HepG2 (cell line): ENCODE results near the gene PDK3. TPM values are rescaled to one million over a fixed set of nuclear protein-coding genes. Genes with fewer than 3 reads are reported as not detected.

Source experiments
- ATAC-seq: fragments of 200-7000 bp; cut with Tn5 transposase; 3 replicates; pipeline ENCODE4 v1.9.1; 2020; ENCODE audit warnings: mild to moderate bottlenecking, moderate library complexity
- BruUV-seq: library from RNA; stranded (reverse); fragments of 400-500 nt; replicated peaks from 2 replicates; lab custom pipeline; 2021; lab: Mats Ljungman, UMichigan
- CTCF ChIA-PET: fragments of 300-600 bp; formaldehyde crosslinking; extraction: SDS; loops from one replicate; lab custom pipeline; 2021; ENCODE audit warnings: low total read pairs, inconsistent platforms, low intra/inter-chr PET ratio; lab: Yijun Ruan, JAX
- POLR2A ChIA-PET: fragments of 350-600 bp; sonication (Branson Sonifier 250); formaldehyde crosslinking; loops from one replicate; lab custom pipeline; 2020; ENCODE audit warnings: antibody characterized with exemption, inconsistent platforms; lab: Yijun Ruan, JAX
- DNase-seq: peaks from one replicate; pipeline ENCODE4 v3.0.0-alpha.2; 2015; ENCODE audit warnings: low spot score
- FAIRE-seq: peaks from 3 replicates; lab custom pipeline; 2011; peaks lifted over from hg19 to GRCh38; lab: Jason Lieb, UNC
- H2AFZ ChIP-seq: one replicate; pipeline ENCODE4 v1.6.1; 2011; ENCODE audit warnings: low read length, inconsistent platforms
- H3K27ac ChIP-seq: fragments of 300-600 bp; 3 replicates; pipeline ENCODE4 v1.8.0; 2011; ENCODE audit warnings: mixed run types, mild to moderate bottlenecking, mixed read lengths, low read length, inconsistent platforms; ENCODE audit not compliant: insufficient read depth; ENCODE audit errors: extremely low read length
- H3K27me3 ChIP-seq, 2 experiments: fragments of 200-600 bp in 1 of 2; 2 replicates in 1 of 2; 3 replicates in 1 of 2; pipeline versions ENCODE4 v1.6.0 to v1.8.0; 2011; ENCODE audit warnings: low read length in 2 of 2, mild to moderate bottlenecking in 2 of 2, moderate library complexity in 2 of 2, inconsistent platforms in 1 of 2; ENCODE audit not compliant: insufficient read depth in 2 of 2, control insufficient read depth in 1 of 2
- H3K36me3 ChIP-seq, 2 experiments: fragments of 200-600 bp in 1 of 2; replicated peaks in 1 of 2; 2 replicates in 1 of 2; 3 replicates in 1 of 2; pipeline versions ENCODE4 v1.5.1 to v1.8.0; 2011; ENCODE audit warnings: low read length in 2 of 2, inconsistent platforms in 1 of 2; ENCODE audit not compliant: insufficient read depth in 2 of 2, control insufficient read depth in 1 of 2
- H3K4me1 ChIP-seq: 2 replicates; pipeline ENCODE4 v1.5.1; 2012; ENCODE audit warnings: low read length, inconsistent platforms; ENCODE audit not compliant: insufficient read depth
- H3K4me2 ChIP-seq: 2 replicates; pipeline ENCODE4 v1.6.0; 2011; ENCODE audit warnings: low read depth, low read length, inconsistent platforms
- H3K4me3 ChIP-seq, 3 experiments: fragments of 200-600 bp in 1 of 3; sonication (generic), shearing (Covaris generic) in 1 of 3; replicated peaks in 1 of 3; 2 replicates each; pipeline ENCODE4 v1.5.1; 2011 to 2016; ENCODE audit warnings: low read length in 3 of 3, inconsistent platforms in 2 of 3, low read depth in 2 of 3, mild to moderate bottlenecking in 2 of 3, control low read depth in 1 of 3, mixed read lengths in 1 of 3; ENCODE audit not compliant: insufficient read depth in 1 of 3
- H3K79me2 ChIP-seq: one replicate; pipeline ENCODE4 v1.6.1; 2011; ENCODE audit warnings: low read length, inconsistent platforms; ENCODE audit not compliant: insufficient read depth
- H3K9ac ChIP-seq: 2 replicates; pipeline ENCODE4 v1.6.0; 2011; ENCODE audit warnings: mild to moderate bottlenecking, low read depth, low read length, inconsistent platforms; ENCODE audit not compliant: insufficient read depth
- H3K9me3 ChIP-seq: 2 replicates; pipeline ENCODE4 v1.5.1; 2012; ENCODE audit warnings: mild to moderate bottlenecking, low read length
- H4K20me1 ChIP-seq: 2 replicates; pipeline ENCODE4 v1.6.0; 2011; ENCODE audit warnings: inconsistent platforms, mild to moderate bottlenecking, low read length, moderate library complexity; ENCODE audit not compliant: insufficient read depth
- AKAP8 ChIP-seq: sonication (generic); formaldehyde crosslinking; IDR thresholded peaks from 2 replicates; pipeline ENCODE4 v1.5.1; 2020; ENCODE audit warnings: mild to moderate bottlenecking, missing genetic modification reagents
- AKNA ChIP-seq: sonication (generic); formaldehyde crosslinking; IDR thresholded peaks from 2 replicates; pipeline ENCODE4 v1.4.0; 2020; ENCODE audit warnings: missing genetic modification reagents, borderline replicate concordance
- HMGA1 ChIP-seq: sonication (generic); formaldehyde crosslinking; conservative IDR thresholded peaks from 2 replicates; pipeline ENCODE4 v1.4.0; 2020; ENCODE audit warnings: missing genetic modification reagents
- IRX3 ChIP-seq: sonication (generic); formaldehyde crosslinking; IDR thresholded peaks from 2 replicates; pipeline ENCODE4 v1.8.1; 2023; ENCODE audit warnings: mild to moderate bottlenecking, low read depth, missing genetic modification reagents, borderline replicate concordance
- KMT2B ChIP-seq: IDR thresholded peaks from 2 replicates; pipeline ENCODE4 v1.6.1; 2016; ENCODE audit warnings: missing genetic modification reagents, missing compliant biosample characterization
- MAFG ChIP-seq: sonication (generic); formaldehyde crosslinking; IDR thresholded peaks from 2 replicates; pipeline ENCODE4 v1.5.1; 2020; ENCODE audit warnings: mild to moderate bottlenecking, missing genetic modification reagents
- SMYD3 ChIP-seq: sonication (generic); formaldehyde crosslinking; IDR thresholded peaks from 2 replicates; pipeline ENCODE4 v1.8.1; 2023; ENCODE audit warnings: mild to moderate bottlenecking, missing genetic modification reagents
- ZNF12 ChIP-seq: sonication (generic); formaldehyde crosslinking; IDR thresholded peaks from 2 replicates; pipeline ENCODE4 v1.5.0; 2020; ENCODE audit warnings: missing genetic modification reagents
- ZNF138 ChIP-seq: sonication (generic); formaldehyde crosslinking; IDR thresholded peaks from 2 replicates; pipeline ENCODE4 v1.5.0; 2020; ENCODE audit warnings: mild to moderate bottlenecking, low read depth, missing genetic modification reagents
- ZNF205 ChIP-seq: IDR thresholded peaks from 2 replicates; pipeline ENCODE4 v1.6.1; 2018; ENCODE audit warnings: missing biosample characterization, missing genetic modification reagents
- ZNF670 ChIP-seq: sonication (generic); formaldehyde crosslinking; IDR thresholded peaks from 2 replicates; pipeline ENCODE4 v1.8.0; 2022; ENCODE audit warnings: mild to moderate bottlenecking, missing genetic modification reagents, borderline replicate concordance
- WGBS: methylation state at CpG from one replicate; pipeline ENCODE4 v1.1.6; 2017; ENCODE audit warnings: low lambda C conversion rate; 5-methylcytosine and 5-hydroxymethylcytosine counted together
- in situ Hi-C: cut with HindIII; loops from 2 replicates; pipeline ENCODE4 v1.10.0; 2017; ENCODE audit warnings: low pct_unique_long_range_greater_than_20kb; ENCODE audit not compliant: extremely low pct_ligation_motif_present
- intact Hi-C: fragments of 100-400 bp; cut with micrococcal nuclease; formaldehyde crosslinking; loops from one replicate; pipeline ENCODE4 v1.10.0; 2022; ENCODE audit not compliant: unreplicated experiment
- polyA plus RNA-seq, 8 experiments: library from polyadenylated mRNA; depleted of rRNA in 3 of 8; stranded (reverse) in 7 of 8; unstranded in 1 of 8; fragments of >200 nt; fragmentation: Illumina TruSeq in 4 of 8; extraction: Trizol in 4 of 8; gene quantifications; 2 replicates each; pipeline versions ENCODE4 v1.2.1 to v1.2.3, GENCODE V29; 2011 to 2016; ENCODE audit warnings: low read depth in 4 of 8, missing spikeins in 1 of 8, mixed read lengths in 1 of 8; ENCODE audit not compliant: insufficient read depth in 1 of 8
- total RNA-seq, 5 experiments: library from RNA; depleted of rRNA; stranded (reverse); fragments of >200 nt; fragmentation: Illumina TruSeq; extraction: Trizol; gene quantifications; 2 replicates each; pipeline ENCODE4 v1.2.3, GENCODE V29; 2016; ENCODE audit warnings: low read depth in 1 of 5
- TF ChIP-seq, protein P1 (sequence below): sonication (generic); formaldehyde crosslinking; IDR thresholded peaks from 2 replicates; pipeline ENCODE4 v1.4.0; 2020; ENCODE audit warnings: missing genetic modification reagents, borderline replicate concordance

Gene PDK3
- total and polyA plus RNA-seq, 2 of the 13 experiments (the other 11 are each of a cell fraction or from before 2014, with no cell fraction given) = 9.1 to 10.5 TPM

GRCh38 chrX:24550166-24550565, 85.1 kb downstream of the PDK3 start:
- H3K4me1 ChIP-seq = no peaks in the 10 kb centered on the region
- no peaks in the 10 kb centered on the region for H3K36me3 ChIP-seq
- H3K27me3 ChIP-seq = no peaks in the 10 kb centered on the region
- H2AFZ ChIP-seq = no peak overlapping the region
- H3K9me3 ChIP-seq = no peaks in the 10 kb centered on the region
- no peak overlapping the region for H3K4me2 ChIP-seq
- BruUV-seq = no TSS peak
- no peaks in the 10 kb centered on the region for H3K79me2 ChIP-seq
- in situ Hi-C loops = no loop called here
- ATAC-seq = no peak
- TF ChIP-seq MAFG (CRISPR knock-in tag) (no peak), IRX3 (CRISPR knock-in tag) (no peak), HMGA1 (no peak), AKNA (CRISPR knock-in tag) (no peak), ZNF12 (no peak), SMYD3 (CRISPR knock-in tag) (no peak), ZNF205 (no peak), ZNF138 (CRISPR knock-in tag) (no peak), KMT2B (CRISPR knock-in tag) (no peak), ZNF670 (CRISPR knock-in tag) (no peak), AKAP8 (no peak)
- TF ChIP-seq, protein P1, sequence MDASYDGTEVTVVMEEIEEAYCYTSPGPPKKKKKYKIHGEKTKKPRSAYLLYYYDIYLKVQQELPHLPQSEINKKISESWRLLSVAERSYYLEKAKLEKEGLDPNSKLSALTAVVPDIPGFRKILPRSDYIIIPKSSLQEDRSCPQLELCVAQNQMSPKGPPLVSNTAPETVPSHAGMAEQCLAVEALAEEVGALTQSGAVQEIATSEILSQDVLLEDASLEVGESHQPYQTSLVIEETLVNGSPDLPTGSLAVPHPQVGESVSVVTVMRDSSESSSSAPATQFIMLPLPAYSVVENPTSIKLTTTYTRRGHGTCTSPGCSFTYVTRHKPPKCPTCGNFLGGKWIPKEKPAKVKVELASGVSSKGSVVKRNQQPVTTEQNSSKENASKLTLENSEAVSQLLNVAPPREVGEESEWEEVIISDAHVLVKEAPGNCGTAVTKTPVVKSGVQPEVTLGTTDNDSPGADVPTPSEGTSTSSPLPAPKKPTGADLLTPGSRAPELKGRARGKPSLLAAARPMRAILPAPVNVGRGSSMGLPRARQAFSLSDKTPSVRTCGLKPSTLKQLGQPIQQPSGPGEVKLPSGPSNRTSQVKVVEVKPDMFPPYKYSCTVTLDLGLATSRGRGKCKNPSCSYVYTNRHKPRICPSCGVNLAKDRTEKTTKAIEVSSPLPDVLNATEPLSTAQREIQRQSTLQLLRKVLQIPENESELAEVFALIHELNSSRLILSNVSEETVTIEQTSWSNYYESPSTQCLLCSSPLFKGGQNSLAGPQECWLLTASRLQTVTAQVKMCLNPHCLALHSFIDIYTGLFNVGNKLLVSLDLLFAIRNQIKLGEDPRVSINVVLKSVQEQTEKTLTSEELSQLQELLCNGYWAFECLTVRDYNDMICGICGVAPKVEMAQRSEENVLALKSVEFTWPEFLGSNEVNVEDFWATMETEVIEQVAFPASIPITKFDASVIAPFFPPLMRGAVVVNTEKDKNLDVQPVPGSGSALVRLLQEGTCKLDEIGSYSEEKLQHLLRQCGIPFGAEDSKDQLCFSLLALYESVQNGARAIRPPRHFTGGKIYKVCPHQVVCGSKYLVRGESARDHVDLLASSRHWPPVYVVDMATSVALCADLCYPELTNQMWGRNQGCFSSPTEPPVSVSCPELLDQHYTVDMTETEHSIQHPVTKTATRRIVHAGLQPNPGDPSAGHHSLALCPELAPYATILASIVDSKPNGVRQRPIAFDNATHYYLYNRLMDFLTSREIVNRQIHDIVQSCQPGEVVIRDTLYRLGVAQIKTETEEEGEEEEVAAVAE (CRISPR knock-in tag) = no peak
- ChIA-PET CTCF (no interaction called here), POLR2A (no interaction called here)
- no peak for FAIRE-seq
- no peaks in the 10 kb centered on the region for H4K20me1 ChIP-seq
- H3K9ac ChIP-seq = no peak overlapping the region
- WGBS = 96% methylated on average over 4 of the region's 5 CpGs
- DNase-seq = no peak
- intact Hi-C loops = no loop called here
- no peak overlapping the region for H3K4me3 ChIP-seq
- H3K27ac ChIP-seq = no peak overlapping the region
